HG02642 (cell line): ENCODE measurements around the gene OSM.

Experiments
- ATAC-seq: cut with Tn5 transposase; IDR thresholded peaks from one replicate; pipeline ENCODE4 v1.9.1; 2021; ENCODE audit warnings: mild to moderate bottlenecking; ENCODE audit not compliant: unreplicated experiment, poor library complexity

The OSM gene

DNA sequence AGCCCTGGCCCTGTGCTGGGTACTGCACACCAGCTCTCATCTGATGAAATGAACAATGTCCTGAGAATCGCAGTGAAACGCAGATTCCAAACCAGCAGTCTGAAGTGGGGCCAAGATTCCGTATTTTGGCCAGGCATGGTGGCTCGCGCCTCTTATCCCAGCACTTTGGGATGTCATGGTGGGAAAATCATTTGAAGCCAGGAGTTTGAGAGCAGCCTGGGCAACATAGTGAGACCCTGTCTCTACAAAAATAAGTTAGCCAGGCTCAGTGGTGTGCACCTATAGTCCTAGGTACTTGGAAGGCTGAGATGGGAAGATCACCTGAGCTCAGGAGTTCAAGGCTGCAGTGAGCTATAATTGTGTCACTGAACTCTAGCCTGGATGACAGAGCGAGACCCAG is 33.1 kb downstream of the OSM start:
- ATAC-seq, result no peak

- ATAC-seq, result no peak
Observed at GRCh38 chr22:30232716-30233218, 33.9 kb downstream of the OSM start.

- ATAC-seq, result no peak
Observed at GRCh38 chr22:30230787-30231461, 35.7 kb downstream of the OSM start.

GRCh38 chr22:30230330-30230729 is 36.3 kb downstream of the OSM start:
- ATAC-seq, result no peak

DNA sequence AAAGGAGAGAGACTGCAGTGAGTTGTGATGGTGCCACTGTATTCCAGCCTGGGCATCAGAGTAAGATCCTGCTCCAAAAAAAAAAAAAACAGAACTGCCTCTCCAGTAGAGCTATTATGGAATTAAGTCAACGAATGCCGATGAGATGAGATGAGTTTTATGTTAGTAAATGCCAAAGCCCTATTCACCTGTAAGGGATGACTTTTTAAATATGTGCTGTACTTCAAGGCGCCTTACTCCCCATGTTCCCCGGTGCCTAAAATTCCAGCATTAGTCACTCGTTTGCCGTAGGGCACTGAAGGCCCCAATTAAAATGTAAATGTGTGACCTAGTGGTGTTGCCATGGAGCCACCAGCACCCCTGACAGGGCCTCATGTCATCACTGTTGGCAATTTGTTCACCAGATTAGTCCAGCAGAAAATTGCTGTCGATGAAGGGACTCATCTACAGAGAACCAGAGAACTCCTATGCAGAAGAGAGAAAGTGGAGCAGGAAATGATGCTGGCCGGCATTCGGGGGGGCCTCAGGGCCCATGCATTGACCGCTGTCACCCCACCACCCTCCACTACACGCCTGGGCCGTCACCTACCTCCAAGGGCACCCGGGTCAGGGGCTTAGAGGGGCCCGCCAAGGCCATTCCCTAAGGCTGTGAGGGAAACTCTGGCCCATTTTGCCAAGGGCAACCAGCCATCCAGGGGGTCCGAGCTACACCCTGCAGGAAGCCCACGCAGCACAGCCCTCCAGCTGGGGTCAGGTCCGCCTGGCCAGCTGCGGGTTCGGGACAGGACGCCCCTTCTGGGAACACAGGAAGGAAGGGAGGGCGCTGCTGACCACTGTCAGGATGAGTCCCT is 37.9 kb downstream of the OSM start:
- no peak for ATAC-seq

DNA sequence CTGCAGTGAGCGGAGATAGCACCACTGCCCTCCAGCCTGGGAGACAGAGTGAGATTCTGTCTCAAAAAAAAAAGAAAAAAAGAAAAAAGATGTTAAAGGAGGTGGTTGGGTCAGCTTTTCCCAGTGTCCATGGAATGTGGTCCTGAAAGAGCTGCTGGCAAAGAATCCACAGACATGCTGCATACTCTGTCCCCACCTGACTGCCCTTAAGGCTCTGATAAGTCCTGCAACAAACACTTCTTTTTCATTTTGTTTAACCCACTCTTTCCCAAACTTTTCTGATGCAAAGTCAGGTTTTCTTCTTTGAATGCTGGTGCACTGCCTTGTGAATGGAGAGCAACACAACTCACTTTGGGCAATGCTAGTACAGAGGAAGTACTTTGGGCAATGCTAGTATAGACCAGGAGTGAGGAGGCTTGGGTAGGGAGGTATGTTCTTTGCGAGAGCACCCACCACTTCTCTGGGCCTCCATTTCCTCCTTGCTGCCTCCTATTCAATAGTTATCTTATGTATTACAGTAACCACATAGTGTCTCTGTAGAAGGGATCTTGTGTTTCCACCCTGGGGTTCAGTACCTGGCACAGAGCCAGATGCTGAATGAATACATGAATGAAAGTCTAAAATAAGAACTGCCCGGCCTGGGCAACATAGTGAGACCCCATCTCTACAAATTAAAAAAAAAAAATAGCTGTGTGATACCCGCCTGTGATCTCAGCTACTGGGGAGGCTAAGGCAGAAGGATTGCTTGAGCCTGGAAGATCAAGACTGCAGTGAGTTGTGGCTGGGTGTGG is 39.0 kb downstream of the OSM start:
- no peak for ATAC-seq

DNA sequence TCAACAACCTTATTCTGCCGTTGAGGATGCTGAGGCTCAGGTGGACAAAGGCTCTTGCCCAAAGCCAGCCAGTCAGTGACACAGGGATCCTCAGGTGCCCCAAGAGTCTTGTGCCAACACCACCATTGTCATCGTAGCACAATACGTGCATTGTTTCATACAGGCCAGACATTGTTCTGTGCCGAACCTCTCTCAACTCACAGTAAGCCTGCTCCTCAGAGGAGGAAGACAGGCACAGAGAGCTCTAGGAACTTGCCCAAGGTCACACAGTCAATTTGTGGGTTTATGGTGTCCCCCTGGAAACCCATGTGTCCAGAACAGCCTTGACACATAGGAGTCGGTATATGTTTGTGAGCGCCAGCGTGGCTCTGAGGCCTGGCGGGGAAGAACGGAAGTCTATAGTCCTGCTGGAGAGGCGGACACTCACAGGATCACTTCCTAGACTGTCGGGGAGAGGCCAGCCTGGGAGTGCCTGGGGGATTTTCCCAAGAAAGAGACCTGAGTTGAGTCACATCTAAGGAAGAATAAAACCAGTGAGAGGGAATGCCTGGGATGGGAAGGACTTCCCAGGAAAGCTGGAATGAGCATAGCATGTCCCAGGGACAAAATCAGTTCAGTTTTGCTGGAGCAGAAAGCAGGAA is 40.3 kb downstream of the OSM start:
- ATAC-seq, result no peak

DNA sequence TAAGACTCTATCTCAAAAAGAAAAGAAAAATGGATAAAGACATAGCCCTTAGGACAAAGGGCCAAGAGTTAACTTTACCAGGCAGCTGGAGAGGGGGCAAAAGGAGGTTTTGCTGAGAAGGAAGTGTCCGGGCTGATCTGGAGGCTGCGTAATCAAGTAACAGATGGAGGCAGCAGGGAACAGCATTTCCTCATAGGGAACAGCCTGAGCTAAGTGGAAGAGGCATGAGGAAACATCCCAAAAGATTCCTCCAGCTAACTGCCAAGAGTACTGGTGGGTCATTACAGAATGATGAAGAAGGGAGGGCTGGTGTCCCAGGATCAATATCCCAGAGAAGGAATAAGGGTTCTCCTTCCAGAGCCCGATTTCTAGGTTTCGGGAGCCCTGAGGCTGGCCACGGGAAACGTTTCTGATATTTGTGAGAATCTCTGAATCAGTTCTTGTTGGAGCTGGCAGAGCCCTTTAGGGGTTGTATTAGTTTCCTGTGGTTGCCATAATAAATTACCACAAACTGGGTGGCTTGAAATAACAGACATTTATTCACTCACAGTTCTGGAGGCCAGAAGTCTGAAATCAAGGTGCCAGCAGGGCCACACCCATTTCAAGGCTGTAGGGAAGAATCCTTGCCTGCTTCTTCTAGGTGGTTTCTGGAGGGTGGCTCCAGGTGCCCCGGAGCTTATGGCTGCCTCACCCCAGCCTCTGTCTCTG is 41.3 kb downstream of the OSM start:
- no peak for ATAC-seq

DNA sequence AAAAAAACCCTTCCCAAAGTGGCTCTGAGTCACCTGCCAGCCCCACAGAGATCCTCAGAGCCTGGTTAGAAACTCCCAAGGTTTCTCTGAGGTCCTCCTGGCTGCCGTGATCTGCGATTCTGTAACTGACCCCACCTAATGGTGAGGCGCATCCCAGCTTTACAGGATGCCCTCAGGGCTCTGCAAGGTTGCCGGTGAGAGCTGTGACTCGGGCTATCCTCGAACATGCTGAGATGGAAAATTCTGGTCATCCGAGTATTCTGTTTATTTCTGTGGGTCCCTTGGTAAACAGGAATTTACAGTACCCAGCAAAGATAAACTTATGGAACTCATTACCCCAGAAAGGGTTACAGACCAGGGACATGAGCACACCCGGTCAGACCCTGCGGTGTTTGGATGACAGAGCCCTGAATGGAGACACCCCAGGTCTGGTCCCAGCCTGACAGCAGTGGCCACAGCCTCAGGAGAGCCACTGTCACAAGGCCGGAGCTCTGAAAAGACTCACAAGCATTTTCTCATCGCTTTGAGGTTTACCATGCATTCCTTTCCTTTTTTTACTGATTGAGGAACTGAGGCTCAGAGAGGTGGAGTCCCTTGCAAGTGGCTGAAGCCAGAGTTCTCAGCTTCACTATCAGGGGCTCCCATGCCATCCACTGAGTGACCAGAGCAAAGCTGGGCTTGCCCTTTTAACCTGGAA is 42.3 kb downstream of the OSM start:
- ATAC-seq, result no peak

- ATAC-seq, result no peak
Observed at GRCh38 chr22:30223303-30223702, 43.3 kb downstream of the OSM start.

DNA sequence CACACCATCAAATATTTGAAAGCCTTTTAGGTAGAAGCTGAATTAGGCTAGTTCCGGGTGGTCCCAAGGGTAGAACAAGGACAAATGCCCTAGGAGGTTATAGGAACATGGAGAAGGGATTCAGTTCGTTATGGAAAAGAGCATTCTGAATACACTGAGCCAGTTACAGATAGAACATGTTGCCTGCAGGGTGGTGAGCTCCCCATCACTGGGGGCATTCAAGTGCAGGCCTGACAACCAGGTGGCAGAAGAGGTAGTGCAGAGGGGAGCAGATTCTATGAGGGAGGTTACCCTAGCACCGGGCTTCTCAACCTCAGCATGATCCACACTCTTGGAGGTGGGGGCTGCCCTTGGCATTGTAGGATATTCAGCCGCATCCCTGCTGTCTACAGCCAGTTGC is 44.3 kb downstream of the OSM start:
- ATAC-seq, result no peak

DNA sequence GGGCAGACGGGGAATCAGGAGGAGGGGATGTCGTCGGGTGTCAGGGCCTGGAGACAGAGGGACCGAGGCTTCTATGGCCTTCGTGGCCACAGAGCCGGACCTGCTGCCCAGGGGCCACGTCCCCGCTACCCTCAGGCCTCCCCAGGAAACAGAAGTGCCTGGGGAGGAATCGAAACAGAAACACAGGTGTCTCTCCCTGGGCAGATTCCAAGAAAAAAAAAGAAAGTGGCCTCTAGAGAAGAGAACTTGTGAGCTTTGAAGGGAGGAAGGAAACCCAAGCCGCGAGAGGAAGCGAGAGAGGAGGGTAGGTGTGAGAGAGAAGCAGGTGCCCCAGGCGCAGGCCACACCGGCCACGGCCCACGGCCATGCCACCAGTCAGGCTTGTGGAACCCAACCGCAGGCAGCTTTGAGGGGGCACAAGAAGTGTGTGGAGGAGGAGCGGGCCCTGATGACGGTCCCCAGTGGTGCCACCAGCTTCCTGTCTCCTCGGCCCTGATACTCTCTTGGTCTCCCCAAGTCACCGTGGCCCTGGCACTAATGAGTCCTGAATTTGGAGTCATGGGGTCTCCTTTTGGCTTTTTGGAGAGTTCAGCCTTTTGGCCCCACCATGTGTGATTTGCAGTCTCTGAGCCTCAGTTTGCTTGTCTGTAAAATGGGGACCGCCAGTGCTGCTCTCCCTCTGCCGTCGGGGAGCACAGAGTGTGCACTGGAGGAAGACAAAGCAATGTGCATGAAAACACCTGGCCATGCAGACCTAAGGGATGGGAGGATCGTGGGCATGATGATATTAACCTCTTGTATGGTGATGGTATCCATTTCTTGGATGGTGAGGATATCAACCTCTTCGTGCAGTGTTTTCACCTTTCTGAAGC is 45.3 kb downstream of the OSM start:
- no peak for ATAC-seq

GRCh38 chr22:30220338-30221012 is 46.2 kb downstream of the OSM start:
- no peak for ATAC-seq

DNA sequence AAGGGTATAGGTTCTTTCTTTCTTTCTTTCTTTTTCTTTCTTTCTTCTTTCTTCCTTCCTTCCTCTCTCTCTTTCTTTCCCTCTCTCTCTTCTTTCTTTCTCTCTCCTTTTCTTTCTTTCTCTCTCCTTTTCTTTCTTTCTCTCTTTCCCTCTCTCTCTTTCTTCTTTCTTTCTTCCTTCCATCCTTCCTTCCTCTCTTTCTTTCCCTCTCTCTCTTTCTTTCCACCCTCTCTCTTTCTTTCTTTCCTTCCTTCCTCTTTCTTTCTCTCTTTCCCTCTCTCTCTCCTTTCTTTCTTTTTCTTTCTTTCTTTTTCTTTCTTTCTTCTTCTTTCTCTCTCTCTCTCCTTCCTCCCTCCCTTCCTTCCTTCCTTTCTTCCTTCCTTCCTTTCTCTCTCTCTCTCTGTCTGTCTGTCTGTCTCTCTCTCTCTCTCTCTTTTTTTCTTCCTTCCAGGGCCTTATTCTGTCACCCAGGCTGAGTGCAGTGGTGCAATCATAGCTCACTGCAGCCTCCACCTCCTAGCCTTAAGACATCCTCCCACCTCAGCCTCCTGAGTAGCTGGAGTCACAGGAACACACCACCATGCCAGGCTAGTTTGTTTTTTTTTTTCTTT is 46.9 kb downstream of the OSM start:
- ATAC-seq, result no peak

DNA sequence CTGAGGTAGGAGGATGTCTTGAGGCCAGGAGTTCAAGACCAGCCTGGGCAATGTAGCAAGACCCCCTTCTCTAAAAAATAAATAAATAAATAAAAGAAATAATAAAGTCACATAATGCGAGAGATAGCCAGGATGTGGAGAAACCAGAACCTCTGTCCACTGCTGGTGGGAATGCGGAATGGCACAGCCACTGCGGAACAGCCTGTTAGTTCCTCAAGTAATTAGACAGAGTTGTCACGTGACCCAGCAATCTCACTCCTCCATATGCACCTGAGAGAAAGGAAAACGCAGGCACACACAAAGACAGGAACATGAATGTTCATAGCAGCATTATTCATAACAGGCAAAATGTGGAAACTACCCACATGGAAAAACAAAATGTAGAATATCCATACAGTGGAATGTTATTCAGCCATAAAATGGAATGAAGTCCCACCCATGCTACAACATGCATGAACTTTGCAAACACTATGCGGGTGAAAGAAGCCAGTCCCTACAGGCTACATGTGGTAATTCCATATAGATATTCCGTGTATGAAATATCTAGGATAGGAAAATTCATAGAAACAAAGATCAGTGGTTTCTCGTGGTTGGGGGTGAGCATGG is 47.5 kb downstream of the OSM start:
- ATAC-seq, result no peak

GRCh38 chr22:30217698-30218560 is 48.7 kb downstream of the OSM start:
- no peak for ATAC-seq
